NCI-H187 treated with DMSO at 0.1 percent for 48 hours (cell line): ENCODE data around the gene TBC1D4.

ENCODE experiments used
- DNase-seq: peaks from one replicate; lab custom pipeline; 2025; lab: John Stamatoyannopoulos, UW

TBC1D4 gene

GRCh38 chr13:75416327-75417011 is 65.5 kb downstream of the TBC1D4 start:
- DNase-seq = no peak

GRCh38 chr13:75415694-75416093 is 66.3 kb downstream of the TBC1D4 start:
- DNase-seq = no peak

- no peak for DNase-seq
Measured at GRCh38 chr13:75415171-75415570, 66.8 kb downstream of the TBC1D4 start.

- no peak for DNase-seq
Measured at GRCh38 chr13:75414036-75414827, 67.7 kb downstream of the TBC1D4 start.

DNA sequence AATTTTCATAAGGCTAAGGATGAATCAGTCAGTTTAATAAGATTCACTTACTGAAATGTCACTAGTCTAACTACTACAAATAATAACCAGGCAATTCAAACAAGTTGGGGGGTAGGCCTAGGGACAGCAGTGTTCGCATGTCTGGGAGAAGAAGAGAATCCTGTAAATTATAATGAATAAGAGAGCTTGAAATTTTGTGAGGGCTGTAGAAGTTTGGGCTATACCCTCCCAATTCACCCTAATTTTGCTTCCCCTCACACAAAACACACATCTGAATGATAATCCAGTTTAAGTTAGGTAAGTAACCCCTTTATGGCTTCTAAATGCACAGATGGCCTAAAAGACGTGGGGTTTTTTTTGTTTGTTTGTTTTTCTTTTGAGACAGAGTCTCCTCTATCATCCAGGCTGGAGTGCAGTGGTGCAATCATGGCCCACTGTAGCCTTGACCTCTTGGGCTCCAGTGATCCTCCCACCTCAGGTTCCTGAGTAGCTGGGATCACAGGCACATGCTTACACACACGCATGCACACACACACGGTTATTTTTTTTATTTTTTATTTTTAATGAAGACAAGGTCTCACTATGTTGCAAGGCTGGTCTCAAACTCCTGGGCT is 69.9 kb downstream of the TBC1D4 start:
- DNase-seq = no peak

- no peak for DNase-seq
Measured at GRCh38 chr13:75410207-75410606, 71.8 kb downstream of the TBC1D4 start.

DNA sequence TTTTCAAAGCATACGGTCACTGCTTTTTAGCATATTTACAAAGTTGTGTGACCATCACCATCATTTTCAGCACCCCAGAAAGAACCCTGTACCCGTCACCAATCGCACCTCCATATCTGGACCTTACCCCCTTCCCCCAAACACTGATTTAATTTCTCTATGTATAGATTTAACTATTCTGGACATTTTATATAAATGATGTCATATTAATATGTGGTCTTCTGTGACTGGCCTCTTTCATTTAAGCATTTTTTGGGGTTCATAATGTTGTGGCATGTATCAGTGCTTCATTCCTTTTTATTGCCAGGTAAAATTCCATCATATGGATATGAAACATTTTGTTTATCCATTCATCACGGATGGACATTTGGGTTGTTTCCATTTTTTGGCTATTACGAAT is 74.0 kb downstream of the TBC1D4 start:
- no peak for DNase-seq

GRCh38 chr13:75407473-75407872 is 74.5 kb downstream of the TBC1D4 start:
- no peak for DNase-seq

GRCh38 chr13:75405976-75406703 is 75.8 kb downstream of the TBC1D4 start:
- DNase-seq = no peak

DNA sequence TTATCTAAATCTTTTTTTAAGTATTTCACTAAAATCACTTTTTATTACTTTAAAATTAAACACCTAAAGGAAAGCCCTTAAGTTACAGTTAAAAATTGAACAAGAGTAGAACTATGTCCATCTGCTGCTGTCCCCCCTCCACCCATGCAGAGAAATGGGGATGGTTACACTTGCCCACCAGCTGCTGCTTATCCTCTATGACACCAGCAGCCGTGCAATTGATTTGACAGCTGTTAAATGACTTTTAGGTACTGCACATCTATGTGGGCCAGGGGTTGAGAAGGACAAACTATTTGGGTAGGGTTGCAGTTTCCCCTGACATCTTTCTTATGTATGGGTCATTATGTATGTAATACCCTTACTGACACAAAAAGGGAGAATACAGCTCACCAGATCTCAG is 77.2 kb downstream of the TBC1D4 start:
- DNase-seq = no peak

- no peak for DNase-seq
Measured at GRCh38 chr13:75402787-75403186, 79.2 kb downstream of the TBC1D4 start.

- DNase-seq = no peak
Measured at GRCh38 chr13:75400775-75401174, 81.2 kb downstream of the TBC1D4 start.

- no peak for DNase-seq
Measured at GRCh38 chr13:75399879-75400217, 82.1 kb downstream of the TBC1D4 start.

DNA sequence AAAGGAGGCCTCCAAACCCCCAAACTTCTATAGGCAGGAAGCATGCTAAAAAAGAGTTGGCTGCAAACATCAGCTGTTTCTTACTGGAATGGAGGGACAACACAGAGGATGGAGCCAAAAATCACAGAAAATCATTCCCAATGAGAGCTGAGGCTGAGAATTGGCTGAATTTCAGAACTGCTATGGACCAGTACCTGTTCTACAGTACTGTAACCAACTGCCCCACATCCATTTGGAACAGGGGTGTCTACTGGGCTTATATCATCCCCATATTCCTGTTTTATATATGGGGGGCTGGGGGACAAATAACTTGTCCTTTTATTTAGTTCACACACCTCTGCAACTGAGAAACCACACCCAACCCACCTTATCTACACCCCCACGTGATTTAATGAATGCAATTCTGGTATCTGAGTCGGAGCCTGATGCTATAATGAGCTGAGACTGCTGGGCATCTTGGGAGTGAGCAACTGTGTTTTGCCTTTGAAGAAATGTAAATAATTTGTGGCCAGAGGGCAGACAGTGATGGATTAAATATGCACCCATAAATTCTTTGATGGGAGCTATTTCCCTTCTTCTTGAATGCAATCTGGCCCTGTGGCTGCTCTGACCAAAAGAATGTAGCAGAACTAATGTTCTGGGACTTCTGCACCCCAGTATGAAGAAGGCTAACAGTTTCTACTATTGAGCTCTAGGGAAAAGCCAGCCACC is 82.6 kb downstream of the TBC1D4 start:
- DNase-seq = no peak

- DNase-seq = no peak
Measured at GRCh38 chr13:75398072-75398471, 83.9 kb downstream of the TBC1D4 start.

DNA sequence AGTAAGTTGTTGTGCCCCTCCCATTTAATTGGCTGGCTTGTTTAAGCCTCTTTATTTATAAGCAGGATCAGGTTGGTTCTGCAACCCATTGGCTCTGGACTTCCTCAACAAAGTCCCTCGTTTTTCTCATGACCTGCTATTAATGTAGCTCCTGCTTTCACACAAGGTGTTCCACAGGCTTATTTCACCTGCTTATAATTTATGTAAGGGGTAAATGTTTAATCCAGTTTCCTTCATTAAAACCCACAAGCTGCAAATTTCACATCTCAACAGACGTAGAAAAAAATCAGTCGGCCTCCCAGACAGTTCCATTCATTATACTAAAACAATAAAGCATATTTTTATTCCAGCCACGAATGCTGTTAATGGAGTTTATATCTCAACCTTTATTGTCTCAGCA is 86.1 kb downstream of the TBC1D4 start:
- no peak for DNase-seq

- no peak for DNase-seq
Measured at GRCh38 chr13:75395066-75395465, 86.9 kb downstream of the TBC1D4 start.

DNA sequence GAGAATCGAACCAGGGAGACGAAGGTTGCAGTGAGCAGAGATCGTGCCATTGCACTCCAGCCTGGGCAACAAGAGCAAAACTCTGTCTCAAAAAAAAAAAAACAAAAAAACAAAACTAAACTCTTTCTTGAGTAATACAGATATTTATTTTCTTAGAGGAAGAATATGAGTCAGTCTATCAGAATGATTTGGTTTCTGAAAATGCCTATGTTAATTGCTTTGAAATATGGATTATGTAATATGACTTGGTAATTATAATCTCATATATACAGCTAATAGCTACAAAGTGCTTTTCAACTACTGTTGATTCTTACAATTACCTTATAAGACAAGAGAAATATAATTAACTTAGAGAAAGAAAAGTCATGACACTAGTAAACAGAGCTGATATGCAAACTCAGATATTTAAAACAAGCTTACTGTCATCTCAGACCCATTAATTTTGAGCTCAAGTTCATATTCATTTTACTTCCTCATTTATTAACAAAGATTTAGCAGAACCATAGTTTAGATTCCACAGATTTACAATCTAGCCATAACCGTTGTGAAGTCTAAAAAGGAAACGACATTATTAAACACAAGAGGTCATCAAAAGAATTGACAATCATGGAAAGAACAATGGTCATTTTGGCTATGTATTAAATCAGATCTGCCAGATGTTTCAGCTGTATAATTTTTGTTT is 88.0 kb downstream of the TBC1D4 start:
- no peak for DNase-seq

DNA sequence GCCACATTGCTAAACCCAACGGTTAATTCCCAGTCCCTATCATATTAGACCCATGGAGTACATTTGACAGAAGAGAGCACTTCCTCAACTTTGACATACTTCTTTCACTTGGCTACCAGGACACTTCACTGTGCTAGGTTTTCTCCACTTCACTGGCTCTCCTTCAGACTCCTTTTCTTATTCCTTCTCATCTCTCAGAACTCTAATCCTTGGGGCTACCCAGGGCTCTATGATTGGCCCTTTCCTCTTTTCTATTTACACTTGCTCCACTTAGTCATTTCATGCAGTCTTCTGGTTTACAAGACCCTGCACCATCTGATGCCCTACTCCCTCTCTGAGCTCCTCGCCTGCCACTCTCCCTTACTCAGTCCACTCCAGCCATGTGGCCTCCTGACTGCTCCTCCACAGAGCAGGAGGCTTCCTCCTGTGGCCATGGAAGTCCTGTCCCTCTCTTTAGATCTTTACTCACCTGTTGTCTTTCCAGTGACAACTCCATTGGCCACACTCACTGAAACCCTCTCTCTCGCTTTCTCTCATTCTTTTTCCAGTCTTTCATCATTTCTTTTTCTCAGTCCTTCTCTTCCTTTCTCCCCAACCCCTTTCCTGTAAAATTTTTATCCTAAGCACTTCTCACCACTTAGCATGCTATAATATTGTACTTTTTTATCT is 90.4 kb downstream of the TBC1D4 start:
- no peak for DNase-seq

DNA sequence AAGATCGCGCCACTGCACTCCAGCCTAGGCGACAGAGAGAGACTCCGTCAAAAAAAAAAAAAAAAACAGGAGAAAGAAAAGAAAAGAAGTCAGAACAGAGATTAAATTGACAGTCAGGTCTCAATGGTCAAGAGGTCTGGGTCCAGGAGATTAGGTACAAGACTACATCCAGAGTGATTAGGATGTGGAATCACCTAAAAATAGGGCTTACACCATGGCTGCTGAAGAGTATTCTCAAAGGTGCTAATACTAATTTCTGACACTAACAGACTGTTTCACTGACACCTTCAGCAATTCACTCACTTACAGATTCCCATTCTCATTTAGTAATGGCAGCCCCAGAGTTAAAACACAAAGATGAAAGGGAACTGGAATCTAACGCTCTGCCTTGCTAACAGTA is 91.7 kb downstream of the TBC1D4 start:
- DNase-seq = no peak

- no peak for DNase-seq
Measured at GRCh38 chr13:75385708-75386083, 96.3 kb downstream of the TBC1D4 start.
